Hepatocyte (in vitro differentiated cells): Measurements from ENCODE around the gene FBXO38. TPM values are rescaled to one million over a fixed set of nuclear protein-coding genes. Genes with fewer than 3 reads are reported as not detected.

Experiments used
- DNase-seq: peaks from one replicate; pipeline ENCODE4 v3.0.0-alpha.2; 2016; ENCODE audit warnings: low spot score
- H2AFZ ChIP-seq: fragments of 200-600 bp; sonication (generic); 2 replicates; pipeline ENCODE4 v1.6.0; 2016; ENCODE audit warnings: antibody characterized with exemption, mild to moderate bottlenecking
- H3K27ac ChIP-seq: fragments of 200-600 bp; sonication (generic); 2 replicates; pipeline ENCODE4 v1.5.1; 2016; ENCODE audit warnings: mild to moderate bottlenecking
- H3K27me3 ChIP-seq: fragments of 200-600 bp; sonication (generic); 2 replicates; pipeline ENCODE4 v1.6.1; 2016
- H3K36me3 ChIP-seq: fragments of 200-600 bp; sonication (generic); replicated peaks from 2 replicates; pipeline ENCODE4 v1.5.1; 2016; ENCODE audit warnings: low read depth; ENCODE audit not compliant: insufficient read depth
- H3K4me1 ChIP-seq: fragments of 200-600 bp; sonication (generic); 2 replicates; pipeline ENCODE4 v1.5.1; 2016; ENCODE audit warnings: mild to moderate bottlenecking, moderate library complexity; ENCODE audit not compliant: insufficient read depth
- H3K4me2 ChIP-seq: fragments of 200-600 bp; sonication (generic); 2 replicates; pipeline ENCODE4 v1.6.0; 2016
- H3K4me3 ChIP-seq: fragments of 200-600 bp; sonication (generic); 2 replicates; pipeline ENCODE4 v1.5.1; 2016; ENCODE audit warnings: mild to moderate bottlenecking
- H3K79me2 ChIP-seq: fragments of 200-600 bp; sonication (generic); 2 replicates; pipeline ENCODE4 v1.6.0; 2017; ENCODE audit warnings: mild to moderate bottlenecking
- H3K9me2 ChIP-seq: fragments of 200-600 bp; sonication (generic); replicated peaks from 2 replicates; pipeline ENCODE4 v1.6.0; 2017; ENCODE audit warnings: mild to moderate bottlenecking; ENCODE audit not compliant: insufficient read depth
- H3K9me3 ChIP-seq: fragments of 200-600 bp; sonication (generic); 2 replicates; pipeline ENCODE4 v1.5.1; 2016; ENCODE audit warnings: low read depth, mild to moderate bottlenecking
- H4K20me1 ChIP-seq: fragments of 200-600 bp; sonication (generic); 2 replicates; pipeline ENCODE4 v1.6.0; 2016; ENCODE audit warnings: mild to moderate bottlenecking; ENCODE audit not compliant: insufficient read depth, poor library complexity, severe bottlenecking
- CTCF ChIP-seq: fragments of 200-600 bp; sonication (generic); IDR thresholded peaks from 2 replicates; pipeline ENCODE4 v1.5.1; 2016; ENCODE audit warnings: antibody characterized with exemption, mild to moderate bottlenecking; ENCODE audit not compliant: poor library complexity
- EZH2 ChIP-seq: fragments of 200-600 bp; sonication (generic); IDR thresholded peaks from 2 replicates; pipeline ENCODE4 v1.6.1; 2016; ENCODE audit warnings: antibody characterized with exemption, mild to moderate bottlenecking, borderline replicate concordance
- EZH2phosphoT487 ChIP-seq: fragments of 200-600 bp; sonication (generic); IDR thresholded peaks from one replicate; pipeline ENCODE4 v1.6.1; 2018; ENCODE audit warnings: antibody characterized with exemption, mild to moderate bottlenecking, low read depth, moderate library complexity; ENCODE audit not compliant: unreplicated experiment, severe bottlenecking
- WGBS: methylation state at CpG from one replicate; pipeline ENCODE4 v1.1.6; 2016; ENCODE audit warnings: low lambda C conversion rate; ENCODE audit errors: missing lambda C conversion rate; 5-methylcytosine and 5-hydroxymethylcytosine counted together
- polyA plus RNA-seq: library from polyadenylated mRNA; unstranded; fragments of >200 nt; fragmentation: Nextera tagmentation; extraction: Ambion mirVana; gene quantifications from 2 replicates; pipeline ENCODE4 v1.2.1, GENCODE V29; 2016
- total RNA-seq: library from RNA; depleted of rRNA; stranded (reverse); fragments of >200 nt; gene quantifications from 2 replicates; pipeline ENCODE4 v1.2.3, GENCODE V29; 2014

The FBXO38 gene
- total and polyA plus RNA-seq, 2 experiments from 2014 or later = 17.9 to 48.1 TPM

DNA sequence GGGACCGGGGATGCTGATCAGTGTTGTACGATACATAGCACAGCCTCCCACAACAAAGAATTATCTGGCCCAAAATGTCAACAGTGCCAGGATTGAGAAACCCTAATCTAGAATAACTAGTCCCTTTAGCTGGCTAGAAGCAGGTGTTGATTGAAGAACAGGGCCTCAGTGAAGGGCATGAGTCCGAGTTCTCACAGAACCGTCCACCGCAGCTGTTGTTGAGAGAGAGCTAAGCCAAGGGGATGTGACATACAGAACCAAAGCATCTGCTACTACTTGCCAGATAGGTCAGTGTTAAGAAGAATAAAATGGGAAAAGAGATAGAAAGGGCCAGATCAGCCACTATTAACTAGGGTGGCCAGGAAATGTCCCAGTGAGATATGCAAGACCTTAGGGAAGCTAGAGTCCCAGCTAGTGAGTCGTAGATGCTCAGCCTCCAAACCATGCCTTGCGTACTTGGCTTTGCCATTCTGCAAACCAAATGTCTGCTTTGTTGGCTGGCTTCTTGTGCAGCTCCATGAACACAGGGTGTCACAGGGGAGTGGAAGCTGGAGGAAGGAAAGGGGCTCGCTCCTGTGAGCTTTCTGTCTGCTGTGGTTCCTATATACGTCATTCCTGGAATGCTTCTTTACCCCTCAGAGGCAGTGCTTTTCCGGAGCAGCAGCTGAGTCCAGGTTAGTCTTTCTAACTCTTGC, 68.9 kb downstream of the FBXO38 start:
- no peak for TF ChIP-seq EZH2
- no peak for TF ChIP-seq CTCF
- no peak for TF ChIP-seq EZH2phosphoT487
- Histone ChIP-seq H3K4me2 (no peak overlapping the region), H4K20me1 (no peaks in the 10 kb centered on the region), H3K4me3 (no peak overlapping the region), H3K27me3 (no peaks in the 10 kb centered on the region), H2AFZ (no peak overlapping the region), H3K27ac (no peak overlapping the region), H3K9me3 (no peaks in the 10 kb centered on the region), H3K36me3 (no peaks in the 10 kb centered on the region), H3K79me2 (no peaks in the 10 kb centered on the region), H3K4me1 (peaks cover 5% of the 10 kb centered on the region), H3K9me2 (no peaks in the 10 kb centered on the region)
- no peak for DNase-seq
- WGBS = 86% methylated on average over 10 of the region's 10 CpGs

DNA sequence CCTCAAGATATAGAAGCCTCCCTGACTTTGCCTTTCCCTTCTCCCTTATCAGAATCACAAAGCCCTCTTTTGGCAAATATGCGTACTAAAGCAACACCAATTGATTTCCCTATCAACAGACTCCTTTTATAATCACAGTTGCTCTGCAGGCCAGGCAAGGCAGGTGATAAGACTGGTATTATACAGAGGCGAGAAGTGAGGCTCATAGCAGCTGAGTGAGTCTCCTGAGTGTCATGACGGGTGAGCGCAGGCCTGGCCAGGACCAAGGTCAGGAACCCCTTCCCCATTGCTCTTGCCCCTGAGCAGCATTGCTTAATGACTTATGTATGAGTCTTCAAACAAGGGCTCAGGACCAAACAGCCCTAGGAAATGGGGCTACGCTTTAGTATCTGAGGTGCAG, 70.8 kb downstream of the FBXO38 start:
- no peak overlapping the region for H3K4me2 ChIP-seq
- no peaks in the 10 kb centered on the region for H4K20me1 ChIP-seq
- no peak overlapping the region for H3K27ac ChIP-seq
- DNase-seq = no peak
- TF ChIP-seq EZH2phosphoT487 (no peak), EZH2 (no peak), CTCF (no peak)
- no peak overlapping the region for H3K4me3 ChIP-seq
- H2AFZ ChIP-seq = no peak overlapping the region
- 53% methylated on average over 5 of the region's 5 CpGs for WGBS
- H3K4me1 ChIP-seq = no peaks in the 10 kb centered on the region
- no peaks in the 10 kb centered on the region for H3K9me3 ChIP-seq
- H3K79me2 ChIP-seq = no peaks in the 10 kb centered on the region
- no peaks in the 10 kb centered on the region for H3K27me3 ChIP-seq
- H3K9me2 ChIP-seq = no peaks in the 10 kb centered on the region
- H3K36me3 ChIP-seq = no peaks in the 10 kb centered on the region

DNA sequence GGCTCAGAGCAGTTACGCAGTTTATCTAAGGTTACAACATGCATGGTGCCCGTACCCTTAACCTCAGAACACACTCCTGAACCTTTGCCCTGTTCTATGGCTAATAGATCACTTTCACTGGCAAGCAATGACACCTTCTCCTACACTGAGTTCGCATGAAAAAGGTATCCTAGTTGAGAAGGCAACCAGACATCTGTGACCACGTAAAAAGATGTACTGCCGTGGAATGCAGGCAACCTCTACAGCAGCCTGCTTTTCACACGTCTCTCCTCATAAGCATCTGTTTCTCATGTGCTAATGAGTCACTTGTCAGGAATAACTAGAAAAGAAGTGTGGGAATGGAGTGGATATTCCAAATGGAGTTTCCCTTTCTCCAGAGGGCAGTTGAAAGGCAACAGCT, 71.4 kb downstream of the FBXO38 start:
- H3K4me3 ChIP-seq = no peak overlapping the region
- TF ChIP-seq EZH2 (no peak), CTCF (no peak), EZH2phosphoT487 (no peak)
- H3K36me3 ChIP-seq = no peaks in the 10 kb centered on the region
- 63% methylated on average over 6 of the region's 6 CpGs for WGBS
- H4K20me1 ChIP-seq = no peaks in the 10 kb centered on the region
- H3K4me1 ChIP-seq = no peaks in the 10 kb centered on the region
- no peak overlapping the region for H3K27ac ChIP-seq
- H2AFZ ChIP-seq = no peak overlapping the region
- H3K27me3 ChIP-seq = no peaks in the 10 kb centered on the region
- H3K9me2 ChIP-seq = no peaks in the 10 kb centered on the region
- DNase-seq = peak; percentile 5
- no peak overlapping the region for H3K4me2 ChIP-seq
- no peaks in the 10 kb centered on the region for H3K79me2 ChIP-seq
- H3K9me3 ChIP-seq = no peaks in the 10 kb centered on the region
